ENCODE measurements around the gene CASP2.
"Not testable (repeated sequence)": the region's sequence is repeated elsewhere in the genome, so short reads cannot be mapped to it uniquely, and the experiment has no call there.

CASP2 gene

DNA sequence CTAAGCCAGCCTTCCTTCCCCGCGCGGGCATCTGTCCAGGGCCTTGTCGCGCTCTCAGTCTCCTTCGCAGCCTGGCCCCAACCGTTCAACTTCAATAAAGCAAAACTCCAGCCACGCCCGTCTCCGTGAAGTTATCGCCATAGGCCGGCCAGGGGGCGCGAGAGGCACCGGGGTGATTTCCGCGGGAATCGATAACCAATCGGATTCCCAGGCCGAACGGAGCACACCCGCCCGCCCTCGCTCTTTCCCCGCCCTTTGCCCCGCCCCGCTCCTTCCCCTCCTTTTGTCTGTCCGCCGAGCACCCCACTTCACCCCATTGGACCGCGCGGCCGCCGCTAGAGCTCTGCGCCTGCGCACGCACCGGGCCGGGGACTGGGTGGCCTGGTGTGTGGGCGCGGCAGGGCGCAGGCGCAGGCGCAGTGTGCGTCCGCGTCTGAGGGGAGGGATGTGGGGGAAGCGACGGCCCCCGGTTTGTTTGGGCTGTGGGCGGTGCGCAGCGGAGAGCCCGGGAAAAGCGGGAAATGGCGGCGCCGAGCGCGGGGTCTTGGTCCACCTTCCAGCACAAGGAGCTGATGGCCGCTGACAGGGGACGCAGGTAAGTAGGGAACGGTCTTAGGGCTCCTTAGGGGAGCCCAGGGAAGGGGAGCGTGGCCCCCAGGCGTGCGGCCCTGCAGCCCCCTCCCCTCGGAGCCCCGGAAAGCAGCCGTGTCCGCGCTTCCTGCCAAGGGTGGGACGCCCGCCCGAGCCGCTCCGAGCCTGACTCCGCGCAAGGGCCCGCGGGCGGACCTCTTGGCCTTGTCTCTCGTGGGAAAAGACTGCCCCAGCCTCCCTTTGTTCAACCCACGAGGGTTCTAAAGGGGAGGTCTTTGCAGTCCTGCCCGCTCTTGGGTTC, at the start of gene CASP2:
CASP2 (plus strand) TSS at position 417 of the 892 bp plus-strand sequence; CDS start at position 522, 105 bp downstream.
- DNase-seq: peak; percentile 98

DNA sequence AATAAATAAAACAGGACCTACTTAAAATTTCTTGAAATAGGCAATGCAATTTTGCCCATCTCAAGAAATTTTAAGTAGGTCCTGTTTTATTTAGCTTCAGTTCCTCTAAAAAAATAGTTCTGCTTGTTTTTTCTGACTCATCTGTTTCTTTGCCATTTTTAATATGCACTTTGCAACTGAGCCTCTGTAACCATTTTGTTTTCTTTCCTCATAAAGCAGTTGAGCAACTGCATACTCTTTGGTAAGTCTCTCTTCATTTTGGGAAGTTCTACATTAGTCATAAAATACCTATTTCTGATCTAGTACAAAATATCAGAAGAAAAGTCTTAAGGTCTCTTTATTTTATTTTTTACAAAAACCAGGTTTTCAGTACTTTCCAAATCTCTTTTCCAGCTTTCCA, 48.3 kb upstream of the CASP2 start:
- DNase-seq: no peak

DNA sequence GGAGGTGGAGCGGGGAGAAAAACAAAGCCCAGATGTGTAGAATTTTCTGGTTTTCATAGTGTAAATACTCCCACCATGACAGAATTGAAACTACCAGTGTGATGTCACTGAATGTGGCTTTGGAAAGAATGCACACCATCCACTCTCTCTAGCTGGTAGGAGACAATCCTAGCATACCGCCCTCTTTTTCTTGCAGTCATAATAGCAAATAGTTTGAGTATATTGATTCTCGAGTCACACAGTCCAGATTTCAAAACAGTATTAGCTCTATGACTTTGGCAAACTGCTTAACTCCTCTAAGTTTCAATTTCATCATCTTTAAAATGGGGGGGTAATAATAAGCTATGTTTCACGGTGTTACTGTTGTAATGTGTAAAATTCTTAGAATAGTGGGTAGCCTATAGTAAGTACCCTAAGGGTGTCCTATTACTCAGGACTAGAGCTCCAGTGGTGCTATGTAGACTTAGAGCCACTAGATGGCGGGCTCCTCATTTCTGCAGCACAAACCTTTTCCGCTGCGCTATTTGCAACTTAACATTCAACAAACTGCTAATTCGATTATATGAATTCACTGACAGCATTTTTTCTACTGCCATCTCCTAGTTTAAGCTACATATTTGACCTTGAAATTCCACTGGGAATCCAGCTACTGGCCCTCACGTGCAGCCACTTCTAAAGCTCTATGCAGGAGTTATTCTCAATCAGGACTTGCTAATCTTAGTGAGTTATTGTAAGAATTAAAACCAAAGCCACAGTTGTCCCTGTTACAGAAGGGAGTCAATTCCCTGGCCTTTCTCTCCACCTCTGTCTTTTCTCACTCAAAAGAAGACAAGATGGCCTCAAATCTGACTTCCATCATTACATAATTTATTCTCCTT, 47.6 kb upstream of the CASP2 start:
- DNase-seq: peak; percentile 73

DNA sequence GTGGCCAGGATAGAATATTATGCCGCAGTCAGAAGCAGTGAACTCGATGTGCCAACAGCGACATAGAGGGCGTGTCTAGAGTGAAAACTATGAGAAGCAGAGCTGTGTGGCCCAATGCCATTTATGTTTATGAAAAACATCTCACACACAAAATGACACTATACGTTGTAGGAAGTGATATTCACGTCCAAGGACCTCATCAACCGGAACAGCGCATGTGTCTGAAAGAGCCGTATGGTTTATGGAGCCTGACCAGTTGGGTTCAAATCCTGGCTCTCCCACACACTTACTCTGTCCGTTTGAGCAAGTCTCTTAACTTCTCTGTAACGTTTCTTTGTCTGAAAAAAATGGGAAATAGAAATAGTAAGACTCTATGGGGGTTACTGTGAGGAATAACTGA, 45.8 kb upstream of the CASP2 start:
- no peak for DNase-seq

DNA sequence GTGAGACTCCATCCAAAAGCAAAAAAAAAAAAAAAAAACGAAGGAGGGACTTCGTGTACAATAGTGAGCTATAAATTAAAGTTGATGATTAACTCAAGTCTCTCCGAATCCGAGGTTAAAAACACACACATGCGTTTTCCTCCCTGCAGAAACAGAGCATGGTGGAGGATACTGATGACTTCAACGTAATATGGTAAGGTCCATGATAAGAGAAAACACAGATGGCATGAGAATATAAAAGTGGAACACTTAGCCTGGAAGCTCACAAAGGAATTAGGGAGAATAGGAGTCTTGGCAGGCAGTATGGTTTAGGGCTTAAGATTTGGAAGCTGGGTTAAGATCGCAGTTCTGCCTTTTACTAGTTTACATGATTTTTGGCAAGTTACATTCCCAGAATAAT, 45.0 kb upstream of the CASP2 start:
- no peak for DNase-seq

DNA sequence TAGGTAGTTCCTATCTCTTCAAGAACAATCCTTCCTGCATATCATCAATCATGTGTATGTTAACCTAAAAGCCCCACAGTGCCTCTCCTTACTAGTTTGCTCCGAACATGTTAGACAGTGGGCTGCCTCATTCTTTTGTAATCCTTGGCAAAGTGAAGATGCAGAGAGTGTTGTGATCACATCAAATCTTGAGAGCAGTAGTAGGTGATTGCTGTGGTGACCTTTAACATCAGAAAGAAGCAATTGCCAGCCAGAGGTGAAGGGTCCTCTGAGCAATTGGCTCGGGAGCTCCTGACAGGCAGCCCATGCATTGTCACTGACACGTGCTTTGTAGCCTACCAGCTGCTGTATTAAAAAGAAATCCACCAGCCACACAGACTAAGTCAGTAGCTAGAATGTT, 44.5 kb upstream of the CASP2 start:
- DNase-seq: no peak

DNA sequence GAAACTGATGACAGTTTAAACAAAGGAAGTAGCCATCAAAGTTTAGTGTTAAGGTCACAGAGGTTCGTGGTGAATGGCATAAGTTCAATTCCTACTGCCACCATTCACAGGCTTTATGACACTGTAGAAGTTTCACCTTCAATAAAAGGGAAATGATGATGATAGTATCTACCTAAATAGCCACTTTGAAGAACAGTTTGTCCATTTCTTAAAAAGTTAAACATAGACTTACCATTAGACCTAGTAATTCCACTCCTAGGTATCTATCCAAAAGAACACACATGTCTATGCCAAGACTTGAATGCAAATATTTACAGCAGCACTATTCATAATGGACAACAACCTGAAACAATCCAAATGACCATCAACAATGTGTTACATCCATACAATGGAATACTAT, 43.8 kb upstream of the CASP2 start:
- no peak for DNase-seq

DNA sequence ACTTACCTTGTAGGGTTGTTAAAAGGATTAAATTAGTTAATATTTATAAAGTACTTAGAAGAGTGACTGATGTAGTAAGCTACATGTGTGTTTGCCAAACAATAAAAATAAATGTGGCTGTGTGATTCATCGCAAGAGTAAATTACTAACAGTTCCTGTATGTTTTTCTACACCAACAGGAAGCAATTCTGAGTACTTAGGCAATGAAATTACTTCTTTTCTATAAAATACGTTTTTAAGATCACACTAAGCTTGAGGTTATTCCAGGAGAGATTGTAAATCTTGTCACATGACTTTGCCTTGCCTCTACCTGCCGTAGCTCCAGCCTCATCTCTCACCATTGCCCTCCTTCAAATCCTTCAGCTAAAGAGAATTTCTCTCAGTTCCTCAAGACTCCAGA, 43.0 kb upstream of the CASP2 start:
- no peak for DNase-seq

DNA sequence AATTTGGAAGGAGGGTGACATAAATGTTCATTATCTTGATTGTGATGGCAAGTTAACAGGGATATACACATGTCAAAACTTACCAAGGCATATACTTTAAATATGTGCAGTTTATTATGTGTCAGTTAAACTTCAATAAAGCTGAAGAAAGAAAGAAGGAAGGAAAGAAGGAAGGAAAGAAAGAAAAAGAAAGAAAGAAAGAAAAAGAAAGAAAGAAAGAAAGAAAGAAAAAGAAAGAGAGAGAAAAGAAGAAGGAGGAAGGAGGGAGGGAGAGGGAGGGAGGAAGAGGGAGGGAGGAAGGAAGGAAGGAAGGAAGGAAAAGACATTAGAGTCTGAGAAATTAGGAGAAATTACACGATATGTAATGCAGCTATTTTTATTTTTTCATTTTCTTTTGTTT, 40.8 kb upstream of the CASP2 start:
- DNase-seq: no peak

DNA sequence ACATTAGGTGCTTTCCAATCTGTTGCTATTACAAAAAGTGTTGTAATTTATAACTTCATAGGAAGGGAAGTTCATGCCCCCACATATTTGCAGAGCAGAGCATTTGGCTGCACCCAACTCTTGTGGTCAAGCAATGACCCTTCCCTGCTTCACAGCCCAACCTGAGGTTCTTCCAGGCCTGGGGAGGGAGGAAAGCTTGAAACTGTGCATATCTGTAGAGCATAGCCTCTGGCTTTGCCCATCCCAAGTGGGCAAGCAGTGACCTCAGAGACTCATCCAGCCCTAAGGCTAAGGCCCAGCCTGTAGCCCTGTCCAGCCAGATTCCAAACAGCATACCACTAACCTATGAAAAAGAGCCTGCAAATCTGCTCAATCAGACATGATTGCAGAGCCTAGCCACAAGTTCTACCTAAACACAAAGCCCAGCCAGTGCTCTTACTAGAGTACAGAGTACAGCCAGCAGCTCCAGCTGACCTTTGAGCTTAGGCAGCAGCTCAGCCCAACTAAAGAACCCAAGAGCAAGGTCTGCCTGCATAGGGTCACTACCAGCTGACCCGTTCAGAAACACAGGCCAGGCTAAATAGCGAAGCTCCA, 39.3 kb upstream of the CASP2 start:
- no peak for DNase-seq

DNA sequence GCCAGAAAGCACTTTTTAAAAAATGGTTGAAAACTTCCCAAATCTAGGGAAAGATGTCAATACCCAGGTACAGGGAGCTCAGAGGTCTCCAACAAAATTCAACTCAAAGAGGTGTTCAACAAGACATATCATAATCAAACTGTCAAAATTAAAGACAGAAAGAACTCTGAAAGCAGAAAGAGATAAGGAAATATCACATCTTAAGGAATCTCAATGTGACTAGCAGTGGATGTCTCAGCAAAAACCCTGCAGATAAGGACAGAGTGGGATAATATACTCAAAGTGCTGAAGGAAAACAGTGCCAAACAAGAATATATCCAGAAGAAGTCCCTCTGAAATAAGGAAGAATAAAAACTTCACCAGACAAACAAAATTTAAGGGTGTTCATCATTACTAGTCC, 38.0 kb upstream of the CASP2 start:
- DNase-seq: no peak

DNA sequence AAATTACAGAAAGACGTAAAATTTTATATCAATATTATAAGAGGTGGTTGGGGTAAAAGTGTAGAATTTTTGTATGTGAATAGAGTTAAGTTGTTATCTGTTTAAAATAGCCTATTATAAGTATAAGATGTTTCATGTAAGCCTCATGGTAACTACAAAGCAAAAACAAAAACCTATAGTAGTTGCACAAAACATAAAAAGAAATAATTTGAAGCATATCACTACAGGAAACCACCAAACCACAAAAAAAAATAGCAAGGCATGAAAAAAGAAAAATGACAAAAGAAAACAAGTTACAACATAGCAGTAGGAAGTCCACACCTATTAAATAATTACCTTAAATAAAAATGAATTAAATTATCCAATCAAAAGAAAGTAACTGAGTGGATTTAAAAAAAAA, 37.3 kb upstream of the CASP2 start:
- no peak for DNase-seq

DNA sequence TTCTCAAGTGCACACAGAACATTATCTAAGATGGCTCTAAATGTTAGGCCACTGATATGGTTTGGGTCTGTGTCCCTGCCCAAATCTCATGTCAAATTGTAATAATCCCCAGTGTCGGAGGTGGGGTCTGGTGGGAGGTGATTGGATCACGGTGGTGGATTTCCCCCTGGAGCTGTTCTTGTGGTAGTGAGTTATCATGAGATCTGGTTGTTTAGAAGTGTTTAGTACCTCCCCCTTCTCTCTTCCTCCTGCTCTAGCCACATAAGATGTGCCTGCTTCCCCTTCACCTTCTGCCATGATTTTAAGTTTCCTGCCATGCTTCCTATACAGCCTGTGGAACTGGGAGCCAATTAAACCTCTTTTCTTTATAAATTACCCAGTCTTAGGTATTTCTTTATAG, 36.1 kb upstream of the CASP2 start:
- DNase-seq: no peak

DNA sequence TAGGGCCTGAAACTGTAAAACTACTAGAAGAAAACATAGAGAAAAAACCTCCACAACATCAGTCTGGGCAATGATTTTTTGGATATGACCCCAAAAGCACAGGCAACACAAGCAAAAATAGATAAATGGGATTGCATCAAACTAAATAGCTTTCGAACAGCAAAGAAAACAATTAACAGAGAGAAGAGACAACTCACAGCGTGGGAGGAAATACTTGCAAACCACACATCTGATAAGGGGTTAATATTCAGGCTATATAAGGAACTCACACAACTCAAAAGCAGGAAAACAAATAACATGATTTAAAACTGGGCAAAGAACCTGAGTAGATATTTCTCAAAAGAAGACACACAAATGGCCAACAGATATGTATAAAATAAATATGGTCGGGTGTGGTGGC, 32.6 kb upstream of the CASP2 start:
- no peak for DNase-seq

DNA sequence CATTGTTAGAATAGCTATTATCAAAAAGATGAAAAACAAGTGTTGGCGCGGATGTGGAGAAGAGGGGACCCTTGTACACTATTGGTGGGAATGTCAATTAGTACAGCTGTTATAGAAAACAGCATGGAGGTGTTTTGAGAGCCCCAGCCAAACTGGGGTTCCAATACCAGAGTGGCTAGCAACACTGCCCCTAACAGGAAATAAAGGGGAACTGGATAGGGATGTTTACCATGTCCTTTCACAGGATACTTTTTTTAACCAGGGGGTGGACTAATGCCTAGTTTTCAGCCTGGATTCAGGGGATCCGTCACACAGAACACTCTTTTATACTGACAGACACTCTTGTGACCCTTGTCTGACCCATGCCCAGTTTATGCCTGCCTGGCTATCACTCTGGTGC, 31.8 kb upstream of the CASP2 start:
- no peak for DNase-seq

DNA sequence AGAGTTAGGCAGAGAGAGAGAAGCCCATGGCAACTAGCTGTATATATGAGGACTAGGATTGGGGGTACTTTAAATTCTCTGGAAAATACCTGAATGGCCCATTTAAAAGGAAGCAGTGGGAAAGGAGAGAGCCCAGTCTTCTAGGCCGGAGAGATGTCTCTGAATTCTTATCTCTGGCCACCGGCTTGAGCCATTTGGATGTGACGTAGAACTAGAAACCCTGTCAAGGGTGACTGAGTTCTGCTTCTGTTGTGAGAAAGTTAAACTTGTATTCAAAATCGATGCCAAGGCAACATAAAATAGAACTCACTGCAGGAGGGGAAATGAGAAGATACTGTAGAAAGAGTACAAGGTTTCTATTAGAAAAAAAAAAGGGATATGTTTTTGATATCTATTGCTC, 31.2 kb upstream of the CASP2 start:
- no peak for DNase-seq

DNA sequence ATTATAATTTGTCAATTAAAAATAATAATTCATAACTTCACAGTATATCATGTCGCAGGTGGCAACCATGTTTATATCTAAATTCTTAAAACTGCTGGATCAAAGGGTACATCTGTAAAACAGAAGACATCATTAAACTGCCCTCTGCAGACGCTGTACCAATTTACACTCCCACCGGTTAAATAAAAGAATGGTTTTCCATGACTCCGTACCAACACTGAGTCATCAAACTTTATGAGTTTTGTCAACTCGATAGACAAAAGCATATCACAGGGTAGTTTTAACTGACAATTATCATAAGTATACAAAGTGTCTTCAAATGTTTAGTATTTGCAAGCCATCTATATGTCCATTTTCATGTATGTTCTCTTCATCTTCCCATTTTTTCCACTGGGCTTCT, 30.6 kb upstream of the CASP2 start:
- no peak for DNase-seq

DNA sequence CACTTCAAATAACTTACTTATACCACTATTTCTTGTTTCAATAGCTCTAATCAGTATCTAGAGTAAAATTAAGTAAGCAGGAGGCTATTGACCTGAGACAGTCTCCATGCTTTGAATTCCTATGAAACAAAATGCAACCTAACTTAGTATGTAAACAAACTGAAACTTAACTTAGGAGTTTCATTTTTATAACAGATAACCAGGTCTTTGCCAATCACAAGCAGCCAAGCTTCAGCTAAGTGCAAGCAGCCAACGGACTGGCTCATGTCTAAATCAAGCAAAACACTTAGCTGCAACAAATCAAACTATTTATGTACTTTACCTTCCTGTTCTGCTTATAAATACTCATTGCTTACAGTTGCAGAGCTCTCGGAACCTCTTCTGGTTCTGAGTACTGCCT, 29.3 kb upstream of the CASP2 start:
- no peak for DNase-seq

DNA sequence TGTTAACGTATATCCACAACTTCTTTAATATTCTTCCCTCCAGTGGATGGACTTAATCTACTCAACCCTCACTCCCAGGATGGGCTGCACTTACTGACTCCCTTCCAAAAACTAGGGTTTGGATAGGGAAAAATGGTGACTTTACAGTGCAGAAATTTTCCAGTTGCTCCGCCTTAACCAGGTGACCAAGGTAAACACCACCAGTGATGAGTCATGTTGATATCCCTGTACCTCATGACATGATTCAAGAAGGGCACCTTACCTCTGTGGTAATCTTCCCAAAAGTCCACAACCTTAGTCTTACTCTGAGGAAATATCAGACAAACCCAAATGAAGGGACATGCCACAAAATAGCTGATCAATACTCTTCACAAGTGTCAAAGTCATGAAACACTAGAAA, 28.4 kb upstream of the CASP2 start:
- DNase-seq: no peak

DNA sequence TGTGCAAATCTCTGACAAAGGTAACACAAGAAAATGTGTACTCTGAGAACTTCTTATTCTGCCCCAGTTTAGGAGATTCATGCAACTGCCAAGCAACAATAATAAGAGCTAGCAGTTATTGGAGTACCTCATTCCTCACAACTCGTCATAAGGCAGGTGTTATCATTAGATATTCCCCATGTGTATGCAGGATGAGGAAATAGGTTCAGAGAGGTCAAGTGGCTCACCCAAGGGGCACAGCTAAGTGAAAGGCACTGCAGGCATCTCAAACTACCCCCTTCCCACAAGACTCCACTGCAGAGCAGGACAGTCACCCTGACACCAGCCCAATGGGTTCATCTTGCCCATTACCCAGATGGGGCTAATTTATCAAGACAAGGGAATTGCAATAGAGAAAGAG, 26.2 kb upstream of the CASP2 start:
- no peak for DNase-seq

DNA sequence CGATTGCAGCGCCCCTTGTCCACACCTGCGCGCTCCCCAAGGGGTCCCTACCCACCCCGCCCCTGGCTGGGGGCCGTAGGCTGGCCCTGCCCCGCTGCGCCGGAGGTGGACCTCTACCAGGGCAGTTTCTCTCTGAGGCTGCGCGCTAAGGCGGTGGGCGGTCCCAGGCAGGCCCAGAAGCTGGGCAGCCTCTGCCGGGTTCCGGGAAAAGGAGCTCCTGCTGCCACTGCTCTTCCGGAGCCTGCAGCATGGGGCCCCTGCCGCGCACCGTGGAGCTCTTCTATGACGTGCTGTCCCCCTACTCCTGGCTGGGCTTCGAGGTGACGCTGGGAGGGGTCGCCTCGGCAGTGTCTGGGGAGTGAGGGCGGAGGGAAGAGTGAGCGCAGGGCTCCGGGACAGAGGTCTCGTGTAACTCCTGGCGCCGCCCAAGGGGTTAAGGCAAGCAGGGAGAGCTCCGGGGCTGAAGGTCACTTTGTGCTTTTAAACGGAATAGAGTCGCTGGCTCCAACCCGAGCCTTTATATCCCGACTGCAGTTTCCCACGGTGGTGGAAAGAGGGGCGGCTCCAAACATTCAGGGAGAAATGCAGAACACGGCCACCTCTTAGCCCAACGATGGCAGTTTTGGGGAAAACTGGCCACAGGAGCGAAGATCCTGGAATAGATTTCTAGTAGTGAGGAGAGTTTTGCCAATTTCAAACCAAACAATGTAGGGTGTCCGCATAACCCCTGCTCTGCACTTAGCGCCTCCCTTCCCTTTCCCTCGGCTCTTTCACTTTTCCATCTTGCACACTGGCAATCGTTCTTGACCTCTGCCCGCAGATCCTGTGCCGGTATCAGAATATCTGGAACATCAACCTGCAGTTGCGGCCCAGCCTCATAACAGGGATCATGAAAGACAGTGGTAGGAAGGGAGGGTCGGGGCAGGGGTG, 24.6 kb upstream of the CASP2 start, which contains the start of gene GSTK1:
GSTK1 (plus strand) TSS at position 176 of the 930 bp plus-strand sequence; CDS start at position 249, 73 bp downstream.
- DNase-seq: peak; percentile 89

DNA sequence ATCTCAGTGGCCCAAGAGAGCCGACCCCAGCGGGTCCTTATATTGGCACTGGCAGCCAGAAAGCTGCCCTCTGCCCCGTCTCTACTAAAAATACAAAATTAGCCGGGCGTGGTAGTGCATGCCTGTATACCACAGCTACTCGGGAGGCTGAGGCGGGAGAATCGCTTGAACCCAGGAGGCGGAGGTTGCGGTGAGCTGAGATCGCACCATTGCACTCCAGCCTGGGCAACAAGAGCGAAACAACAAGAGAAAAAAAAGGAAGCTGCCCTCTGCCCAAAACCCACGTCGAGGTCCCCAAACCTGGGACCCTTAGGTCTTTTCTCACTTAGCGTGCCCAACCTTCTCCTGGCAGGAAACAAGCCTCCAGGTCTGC, 24.0 kb upstream of the CASP2 start:
- DNase-seq: not testable (repeated sequence)

All from stimulated activated CD8-positive, alpha-beta memory T cell treated with anti-CD3 and anti-CD28 coated beads, Interleukin-4, amount 100 ng/mL, for 48 hours (primary cell).